HG03457 (cell line): ENCODE measurements around the gene TP63.

ENCODE experiments used
- ATAC-seq: cut with Tn5 transposase; IDR thresholded peaks from one replicate; pipeline ENCODE4 v1.9.1; 2021; ENCODE audit warnings: moderate number of reproducible peaks; ENCODE audit not compliant: unreplicated experiment

Gene TP63

GRCh38 chr3:189806171-189806951 lies 175.2 kb downstream of the TP63 start:
- ATAC-seq: no peak

- no peak for ATAC-seq
Observed at GRCh38 chr3:189808246-189809007, 177.2 kb downstream of the TP63 start.

- ATAC-seq: no peak
Observed at GRCh38 chr3:189809583-189809982, 178.4 kb downstream of the TP63 start.

GRCh38 chr3:189812806-189813465 lies 181.7 kb downstream of the TP63 start:
- no peak for ATAC-seq

- no peak for ATAC-seq
Observed at GRCh38 chr3:189813647-189814240, 182.6 kb downstream of the TP63 start.

- no peak for ATAC-seq
Observed at GRCh38 chr3:189820365-189820720, 189.2 kb downstream of the TP63 start.

- no peak for ATAC-seq
Observed at GRCh38 chr3:189821262-189821661, 190.1 kb downstream of the TP63 start.

- ATAC-seq: no peak
Observed at GRCh38 chr3:189822726-189823125, 191.5 kb downstream of the TP63 start.

GRCh38 chr3:189824629-189825312 lies 193.6 kb downstream of the TP63 start:
- ATAC-seq: no peak

- ATAC-seq: no peak
Observed at GRCh38 chr3:189826566-189826965, 195.4 kb downstream of the TP63 start.

- ATAC-seq: no peak
Observed at GRCh38 chr3:189827108-189827507, 195.9 kb downstream of the TP63 start.

GRCh38 chr3:189830401-189830800 lies 199.2 kb downstream of the TP63 start:
- ATAC-seq: no peak

GRCh38 chr3:189833266-189833665 lies 202.1 kb downstream of the TP63 start:
- ATAC-seq: no peak

- no peak for ATAC-seq
Observed at GRCh38 chr3:189833996-189834395, 202.8 kb downstream of the TP63 start.

- no peak for ATAC-seq
Observed at GRCh38 chr3:189834462-189834861, 203.3 kb downstream of the TP63 start.

GRCh38 chr3:189836795-189837194 lies 205.6 kb downstream of the TP63 start:
- ATAC-seq: no peak

GRCh38 chr3:189838291-189838690 lies 207.1 kb downstream of the TP63 start:
- no peak for ATAC-seq

GRCh38 chr3:189839576-189839975 lies 208.4 kb downstream of the TP63 start:
- ATAC-seq: no peak

GRCh38 chr3:189841473-189842205 lies 210.4 kb downstream of the TP63 start:
- no peak for ATAC-seq
